Sciatic nerve (tissue), 2 donors: ENCODE measurements around the gene GAN. TPM values are rescaled to one million over a fixed set of nuclear protein-coding genes. Genes with fewer than 3 reads are reported as not detected.
"Not testable (repeated sequence)": the region's sequence is repeated elsewhere in the genome, so short reads cannot be mapped to it uniquely, and the experiment has no call there.

Experiments used
- ATAC-seq: fragments of 200-7000 bp; cut with Tn5 transposase; one replicate; pipeline ENCODE4 v1.9.1; 2020; ENCODE audit warnings: mild to moderate bottlenecking, moderate library complexity
- DNase-seq: peaks from one replicate; pipeline ENCODE4 v3.0.0-alpha.2; 2020; ENCODE audit warnings: low spot score
- intact Hi-C: fragments of 100-400 bp; cut with DNase I; formaldehyde crosslinking; loops from one replicate; pipeline ENCODE4 v1.14.2; 2022
- total RNA-seq: library from RNA; stranded (reverse); fragmentation: NEBNext Ultra II Directional; extraction: Animal tissue kit (Norgen Biotek cat#: 25700); gene quantifications from one replicate; pipeline ENCODE4 v1.2.1, GENCODE V29; 2021
- donor health status: DM: no; HTN: no; CAD: no.
- donor health status: DM: no; HTN: no; CAD: no.

GAN gene
- total RNA-seq, 1 donor from 2014 or later, result 16.4 TPM

GRCh38 chr16:81410643-81411293 lies 96.0 kb downstream of the GAN start:
- ATAC-seq (no peak), DNase-seq (no peak)
- intact Hi-C loops, result no loop called here

- DNase-seq (no peak), ATAC-seq (no peak)
- intact Hi-C loops, result no loop called here
These were observed 98.7 kb downstream of the GAN start for GRCh38 chr16:81413245-81413990.

- ATAC-seq, result no peak
- intact Hi-C loops, result no loop called here
These were observed 101.0 kb downstream of the GAN start for GRCh38 chr16:81415751-81416150.

DNA sequence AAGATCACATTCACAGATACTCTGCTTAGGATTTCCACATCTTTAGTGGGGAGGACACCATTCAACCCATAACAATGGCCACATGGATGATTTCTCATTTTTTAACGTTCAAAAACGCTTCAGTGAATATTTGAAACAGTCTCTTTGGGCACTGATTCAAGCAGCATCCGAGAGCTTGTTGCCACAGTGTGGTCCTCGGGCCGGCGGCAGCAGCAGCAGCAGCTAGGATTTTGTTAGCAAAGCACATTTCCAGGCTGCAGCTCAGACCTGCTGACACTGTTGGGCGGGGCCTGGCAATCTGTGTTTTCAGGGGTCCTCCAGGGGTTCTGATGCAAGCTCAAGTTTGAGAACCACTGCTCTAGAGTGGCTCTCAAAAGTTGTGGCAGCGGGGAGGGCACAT lies 102.0 kb downstream of the GAN start:
- DNase-seq (no peak), ATAC-seq (no peak)
- intact Hi-C loops, result no loop called here

More at GRCh38 chr16:81415751-81416150, 101.0 kb downstream of the GAN start:
- DNase-seq, result no peak

DNA sequence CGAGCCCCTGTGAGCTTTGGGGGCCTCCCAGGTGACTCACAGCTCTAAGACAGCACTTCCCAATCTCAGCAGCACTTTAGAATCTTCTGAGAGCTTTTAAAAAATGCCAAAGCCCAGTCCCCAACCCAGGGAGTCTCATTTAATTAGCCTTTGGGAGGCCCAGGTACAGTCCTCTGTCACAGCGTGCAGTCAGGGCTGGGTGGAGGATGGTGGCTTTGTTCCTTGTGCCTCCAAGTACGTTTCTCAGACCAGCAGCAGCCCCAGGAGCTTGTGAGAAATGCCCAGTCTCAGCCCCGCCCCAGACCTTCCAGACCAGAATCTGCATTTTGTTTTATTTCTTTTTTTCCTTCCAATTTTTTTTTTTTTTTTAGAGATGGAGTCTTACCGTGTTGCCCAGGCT lies 102.4 kb downstream of the GAN start:
- no peak for ATAC-seq
- DNase-seq, result no peak
- intact Hi-C loops, result no loop called here

DNA sequence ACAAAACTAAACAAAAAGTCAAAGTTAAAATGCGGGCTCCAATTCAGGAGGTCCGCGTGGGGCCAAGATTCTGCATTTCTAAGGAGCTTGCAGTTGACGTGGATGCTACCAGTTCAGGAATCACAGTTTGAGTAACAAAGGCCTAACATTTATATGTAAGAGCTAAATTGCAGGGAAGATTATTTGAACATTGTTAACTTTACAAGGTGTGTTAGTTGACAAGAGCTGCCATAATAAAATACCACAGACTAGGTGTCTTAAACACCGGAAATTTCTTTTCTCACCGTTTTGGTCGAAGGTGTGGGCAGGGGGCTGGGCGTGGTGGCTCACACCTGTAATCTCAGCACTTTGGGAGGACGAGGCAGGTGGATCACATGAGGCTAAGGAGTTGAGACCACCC lies 105.0 kb downstream of the GAN start:
- intact Hi-C loops, result no loop called here
- ATAC-seq, result no peak
- DNase-seq, result no peak

DNA sequence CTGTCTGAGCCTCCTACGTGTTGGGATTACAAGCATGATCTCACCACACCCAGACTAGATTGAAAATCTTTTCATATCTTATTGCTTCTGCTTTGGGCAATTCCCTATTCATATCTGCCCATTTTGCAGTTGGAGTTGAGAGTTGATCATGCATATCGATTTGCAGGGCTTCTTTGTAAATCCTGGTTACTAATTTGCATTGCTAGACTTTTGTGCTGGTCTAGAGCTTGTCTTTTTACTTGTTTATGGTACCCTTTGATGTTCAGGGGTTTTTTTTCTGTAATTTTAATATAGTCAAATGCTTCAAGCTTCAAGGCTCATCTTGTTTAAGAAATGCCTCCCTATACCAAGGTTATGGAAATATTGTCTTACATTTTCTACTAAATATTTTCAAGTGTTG lies 106.4 kb downstream of the GAN start:
- intact Hi-C loops, result no loop called here
- ATAC-seq (no peak), DNase-seq (no peak)

- DNase-seq, result no peak
These were observed 106.8 kb downstream of the GAN start for GRCh38 chr16:81421536-81421935.

GRCh38 chr16:81422153-81422552 lies 107.4 kb downstream of the GAN start:
- DNase-seq, ATAC-seq, intact Hi-C loops: not testable (repeated sequence)

More at GRCh38 chr16:81421536-81421935, 106.8 kb downstream of the GAN start:
- no peak for ATAC-seq
- intact Hi-C loops, result no loop called here

DNA sequence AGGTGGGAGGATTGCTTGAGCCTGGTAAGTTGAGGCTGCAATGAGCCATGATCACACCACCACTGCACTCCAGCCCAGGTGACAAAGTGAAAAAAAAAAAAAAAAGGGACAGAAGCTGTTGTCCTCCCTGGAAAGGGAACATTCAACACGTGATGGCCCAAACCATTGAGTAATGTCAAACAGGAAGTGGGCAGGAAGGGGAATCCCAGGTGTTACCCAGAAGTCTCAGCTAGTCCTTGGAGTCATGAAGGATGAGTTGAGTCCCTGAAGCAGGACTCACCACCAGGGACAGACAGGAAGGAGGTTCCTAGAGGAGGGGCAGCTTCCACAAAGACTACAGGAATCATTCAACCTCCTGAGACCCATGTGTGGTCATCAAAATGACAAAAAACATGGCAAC lies 110.0 kb downstream of the GAN start:
- intact Hi-C loops, result no loop called here
- ATAC-seq, result no peak
- no peak for DNase-seq

- ATAC-seq (no peak), DNase-seq (no peak)
- intact Hi-C loops, result no loop called here
These were observed 112.5 kb downstream of the GAN start for GRCh38 chr16:81427219-81427618.

GRCh38 chr16:81429045-81429521 lies 114.3 kb downstream of the GAN start:
- no peak for DNase-seq
- peak; percentile 20 for ATAC-seq
- intact Hi-C loops, result no loop called here

GRCh38 chr16:81431554-81432353 lies 117.0 kb downstream of the GAN start:
- DNase-seq (no peak), ATAC-seq (peak; percentile 80)
- intact Hi-C loops, result no loop called here

DNA sequence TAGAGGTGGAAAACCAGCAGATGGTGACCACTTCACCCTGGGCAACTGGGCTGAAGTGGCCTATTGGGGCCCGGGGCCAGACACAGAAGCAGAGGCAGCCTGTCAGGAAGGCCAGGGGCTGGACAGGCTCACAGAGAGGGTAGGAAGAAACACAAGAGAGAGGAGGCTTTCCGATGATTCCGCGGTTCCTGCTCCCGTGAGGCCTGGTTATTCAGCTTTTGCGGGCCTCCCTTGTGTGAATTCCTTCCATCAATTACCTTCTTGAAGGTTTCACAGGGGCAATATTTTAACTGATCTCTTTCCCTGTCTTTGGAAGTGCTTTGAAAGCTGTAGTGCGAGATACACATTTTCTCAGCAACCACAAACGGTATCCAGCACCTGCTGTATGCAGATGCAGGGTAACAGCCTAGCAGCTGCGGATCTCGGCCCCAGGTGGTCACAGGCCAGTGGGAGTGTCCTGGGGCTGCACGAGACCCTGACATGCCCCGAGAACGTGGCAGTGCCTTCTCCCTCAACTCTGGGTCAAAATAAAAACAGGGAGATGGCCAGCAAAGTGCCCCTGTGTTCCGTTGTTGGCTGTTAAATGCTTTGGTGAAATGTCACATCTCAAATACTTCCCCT lies 118.3 kb downstream of the GAN start:
- intact Hi-C loops, result no loop called here
- DNase-seq (no peak), ATAC-seq (no peak)

GRCh38 chr16:81435103-81435502 lies 120.3 kb downstream of the GAN start:
- DNase-seq (no peak), ATAC-seq (no peak)
- intact Hi-C loops, result no loop called here

GRCh38 chr16:81435567-81435966 lies 120.8 kb downstream of the GAN start:
- intact Hi-C loops, result no loop called here
- DNase-seq (no peak), ATAC-seq (no peak)

- no peak for ATAC-seq
- intact Hi-C loops, result no loop called here
These were observed 121.6 kb downstream of the GAN start for GRCh38 chr16:81436386-81436785.

GRCh38 chr16:81437865-81438264 lies 123.1 kb downstream of the GAN start:
- no peak for DNase-seq
- intact Hi-C loops, result no loop called here
- ATAC-seq, result no peak

More at GRCh38 chr16:81436386-81436785, 121.6 kb downstream of the GAN start:
- DNase-seq, result no peak
